Kidney (tissue), 14 donors: ENCODE data around the gene CD109. TPM values are rescaled to one million over a fixed set of nuclear protein-coding genes. Genes with fewer than 3 reads are reported as not detected.

Source experiments
- DNase-seq, 5 donors: peaks; one replicate each; pipeline ENCODE4 v3.0.0-alpha.2; 2013 to 2020
- FAIRE-seq: peaks from 2 replicates; lab custom pipeline; 2012; peaks lifted over from hg19 to GRCh38; lab: Jason Lieb, UNC
- H3K27ac ChIP-seq, 2 donors: one replicate each; pipeline ENCODE4 v1.7.0; 2013; ENCODE audit warnings: low read depth in 2 of 2, low read length in 2 of 2, inconsistent platforms in 1 of 2
- H3K27me3 ChIP-seq: one replicate; pipeline ENCODE4 v1.7.1; 2013; ENCODE audit warnings: low read length, inconsistent platforms; ENCODE audit not compliant: control insufficient read depth, insufficient read depth
- H3K36me3 ChIP-seq, 3 donors: one replicate each; pipeline versions ENCODE4 v1.7.0 to v1.7.1; 2013; ENCODE audit warnings: low read length in 3 of 3, control low read depth in 1 of 3, inconsistent platforms in 1 of 3; ENCODE audit not compliant: insufficient read depth in 3 of 3, control insufficient read depth in 2 of 3
- H3K4me1 ChIP-seq, 3 donors: one replicate each; pipeline versions ENCODE4 v1.7.0 to v1.7.1; 2013; ENCODE audit warnings: low read length in 3 of 3, inconsistent platforms in 1 of 3, low read depth in 1 of 3; ENCODE audit not compliant: control insufficient read depth in 2 of 3, insufficient read depth in 2 of 3
- H3K4me3 ChIP-seq, 3 donors: one replicate each; pipeline versions ENCODE4 v1.7.0 to v1.8.1; 2013; ENCODE audit warnings: low read length in 3 of 3, control low read depth in 1 of 3, inconsistent platforms in 1 of 3
- H3K9ac ChIP-seq, 3 donors: one replicate each; pipeline versions ENCODE4 v1.7.0 to v1.7.1; 2013; ENCODE audit warnings: low read length in 3 of 3, control low read depth in 1 of 3, inconsistent platforms in 1 of 3
- H3K9me3 ChIP-seq, 3 donors: one replicate each; pipeline versions ENCODE4 v1.7.0 to v1.7.1; 2013; ENCODE audit warnings: low read length in 3 of 3, control low read depth in 1 of 3, inconsistent platforms in 1 of 3; ENCODE audit not compliant: control insufficient read depth in 2 of 3, insufficient read depth in 1 of 3
- CTCF ChIP-seq: IDR thresholded peaks from 3 replicates; pipeline ENCODE4 v1.5.1; 2012; ENCODE audit warnings: mild to moderate bottlenecking, moderate library complexity, borderline replicate concordance; ENCODE audit not compliant: insufficient read depth; ENCODE audit errors: extremely low read depth
- intact Hi-C: fragments of 100-400 bp; cut with DNase I; formaldehyde crosslinking; loops from one replicate; pipeline ENCODE4 v1.11.1; 2022
- polyA plus RNA-seq: library from polyadenylated mRNA; stranded (reverse); fragments of 350-450 nt; fragmentation: Illumina TruSeq; extraction: RNeasy Lipid Tissue Mini Kit (QIAGEN cat#74804); gene quantifications from one replicate; pipeline ENCODE4 v1.2.3, GENCODE V29; 2014; ENCODE audit warnings: low read depth, low replicate concordance; ENCODE audit not compliant: insufficient read depth
- total RNA-seq: library from RNA; stranded (reverse); fragmentation: NEBNext Ultra II Directional; extraction: Animal tissue kit (Norgen Biotek cat#: 25700); gene quantifications from one replicate; pipeline ENCODE4 v1.2.1, GENCODE V29; 2021
- donor health status: control.
- donor health status: control.
- donor health status: control.
- donor health status: control.
- donor health status: control.
- donor health status: DM: yes; HTN: yes; CAD: no.
- donor health status: Normal renal cell carcinoma (clear cell type).

Gene CD109
- total and polyA plus RNA-seq, 2 donors from 2014 or later: 3.7 to 19.0 TPM

GRCh38 chr6:73665686-73666319 lies 30.2 kb upstream of the CD109 start:
- no peak overlapping the region for H3K4me3 ChIP-seq
- intact Hi-C loops: no loop called here
- no peak overlapping the region for H3K27ac ChIP-seq
- DNase-seq (no peak), FAIRE-seq (no peak)
- no peaks in the 10 kb centered on the region for H3K36me3 ChIP-seq
- no peak for TF ChIP-seq CTCF
- H3K9ac ChIP-seq: no peak overlapping the region
- H3K9me3 ChIP-seq: no peaks in the 10 kb centered on the region
- no peaks in the 10 kb centered on the region for H3K27me3 ChIP-seq
- H3K4me1 ChIP-seq: no peaks in the 10 kb centered on the region

- TF ChIP-seq CTCF: no peak
- no peaks in the 10 kb centered on the region for H3K27me3 ChIP-seq
- DNase-seq (no peak), FAIRE-seq (no peak)
- H3K36me3 ChIP-seq: no peaks in the 10 kb centered on the region
- no peak overlapping the region for H3K4me3 ChIP-seq
- no peaks in the 10 kb centered on the region for H3K4me1 ChIP-seq
- intact Hi-C loops: no loop called here
- H3K9me3 ChIP-seq: no peaks in the 10 kb centered on the region
- H3K27ac ChIP-seq: no peak overlapping the region
- no peak overlapping the region for H3K9ac ChIP-seq
These were observed 29.6 kb upstream of the CD109 start for GRCh38 chr6:73666393-73666792.

- no peak overlapping the region for H3K27ac ChIP-seq
- TF ChIP-seq CTCF: no peak
- no peak for DNase-seq
- no peaks in the 10 kb centered on the region for H3K36me3 ChIP-seq
- H3K4me3 ChIP-seq: no peak overlapping the region
- intact Hi-C loops: no loop called here
- no peaks in the 10 kb centered on the region for H3K4me1 ChIP-seq
- no peaks in the 10 kb centered on the region for H3K27me3 ChIP-seq
- no peak overlapping the region for H3K9ac ChIP-seq
- no peaks in the 10 kb centered on the region for H3K9me3 ChIP-seq
- no peak for FAIRE-seq
These were observed 28.2 kb upstream of the CD109 start for GRCh38 chr6:73667798-73668197.

DNA sequence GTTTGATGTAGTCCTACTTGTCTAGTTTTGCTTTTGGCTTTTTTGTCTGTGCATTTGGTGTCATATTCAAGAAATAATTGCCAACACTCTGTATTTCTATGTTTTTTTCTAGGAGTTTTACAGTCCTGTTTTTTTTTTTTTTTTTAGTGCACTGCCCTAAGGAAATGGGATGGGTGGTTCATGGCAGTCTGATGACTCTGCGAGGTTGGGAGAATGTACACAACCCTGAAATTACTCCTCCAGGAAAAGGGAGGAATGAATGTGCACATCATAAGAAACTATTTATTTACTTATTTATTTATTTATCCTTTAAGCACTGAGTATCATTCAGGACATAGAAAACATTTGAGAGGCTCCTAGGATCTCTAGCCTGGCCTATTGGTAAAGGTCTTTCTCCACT lies 27.0 kb upstream of the CD109 start:
- Histone ChIP-seq H3K4me3 (no peak overlapping the region), H3K27me3 (no peaks in the 10 kb centered on the region), H3K36me3 (no peaks in the 10 kb centered on the region), H3K4me1 (no peaks in the 10 kb centered on the region), H3K27ac (no peak overlapping the region), H3K9ac (no peak overlapping the region), H3K9me3 (no peaks in the 10 kb centered on the region)
- TF ChIP-seq CTCF: no peak
- intact Hi-C loops: no loop called here
- FAIRE-seq (no peak), DNase-seq (no peak)
